ENCODE measurements around the gene COL6A1. TPM values are rescaled to one million over a fixed set of nuclear protein-coding genes. Genes with fewer than 3 reads are reported as not detected.
A peak's percentile ranks its signal among the peaks of the same experiment; 100 is the strongest.

The COL6A1 gene
- total and polyA plus RNA-seq, 3 experiments from 2014 or later = 1.6 to 13.1 (median 12.1) TPM

GRCh38 chr21:46037331-46038325 lies 56.1 kb downstream of the COL6A1 start:
- Mint-ChIP-seq H3K36me3 (no peaks in the 10 kb centered on the region), H3K27me3 (peaks cover 4 to 8% of the 10 kb centered on the region in 2 donors), H3K4me3 (no peak overlapping the region), H3K4me1 (no peaks in the 10 kb centered on the region), H3K27ac (no peak overlapping the region), H3K9me3 (no peaks in the 10 kb centered on the region)
- H3K9me3 ChIP-seq (ENCODE audit: low read length) = no peaks in the 10 kb centered on the region
- no peak overlapping the region for H3K27ac ChIP-seq (ENCODE audit: low read depth, low read length)
- H3K27me3 ChIP-seq (ENCODE audit: insufficient read depth, low read length, poor library complexity, severe bottlenecking) = no peaks in the 10 kb centered on the region
- ChIA-PET CTCF (no interaction called here), POLR2A (no interaction called here)
- no peaks in the 10 kb centered on the region for H3K36me3 ChIP-seq (ENCODE audit: insufficient read depth, low read length)
- H3K4me1 ChIP-seq (ENCODE audit: insufficient read depth, low read length) = no peaks in the 10 kb centered on the region
- no peak overlapping the region for H3K4me3 ChIP-seq (ENCODE audit: low read length)
- no peak for DNase-seq

- POLR2A ChIA-PET = no interaction called here
- no peaks in the 10 kb centered on the region for H3K9me3 ChIP-seq (ENCODE audit: low read length)
Observed at GRCh38 chr21:46038341-46038829, 56.8 kb downstream of the COL6A1 start.

GRCh38 chr21:46038871-46039397 lies 57.4 kb downstream of the COL6A1 start:
- no peaks in the 10 kb centered on the region for H3K9me3 ChIP-seq (ENCODE audit: low read length)
- H3K9me3 Mint-ChIP-seq = no peaks in the 10 kb centered on the region
- no peaks in the 10 kb centered on the region for H3K4me1 ChIP-seq (ENCODE audit: insufficient read depth, low read length)
- H3K27me3 Mint-ChIP-seq = peaks cover 4 to 8% of the 10 kb centered on the region in 2 donors
- H3K27me3 ChIP-seq (ENCODE audit: insufficient read depth, low read length, poor library complexity, severe bottlenecking) = no peaks in the 10 kb centered on the region
- no peaks in the 10 kb centered on the region for H3K4me1 Mint-ChIP-seq
- H3K27ac ChIP-seq (ENCODE audit: low read depth, low read length) = no peak overlapping the region
- no peak overlapping the region for H3K4me3 Mint-ChIP-seq
- POLR2A ChIA-PET = no interaction called here
- peak overlapping the region in 1 of 8 donors; percentile 65 for H3K27ac Mint-ChIP-seq
- no peaks in the 10 kb centered on the region for H3K36me3 Mint-ChIP-seq
- H3K4me3 ChIP-seq (ENCODE audit: low read length) = no peak overlapping the region
- DNase-seq = no peak
- no peaks in the 10 kb centered on the region for H3K36me3 ChIP-seq (ENCODE audit: insufficient read depth, low read length)
- CTCF ChIA-PET = no interaction called here

More at GRCh38 chr21:46038341-46038829, 56.8 kb downstream of the COL6A1 start:
- Mint-ChIP-seq H3K27me3 (peaks cover 4 to 8% of the 10 kb centered on the region in 2 donors), H3K27ac (peak overlapping the region in 1 of 8 donors; percentile 29), H3K36me3 (no peaks in the 10 kb centered on the region), H3K9me3 (no peaks in the 10 kb centered on the region), H3K4me3 (no peak overlapping the region), H3K4me1 (no peaks in the 10 kb centered on the region)
- Histone ChIP-seq H3K27me3 (ENCODE audit: insufficient read depth, low read length, poor library complexity, severe bottlenecking) (no peaks in the 10 kb centered on the region), H3K4me1 (ENCODE audit: insufficient read depth, low read length) (no peaks in the 10 kb centered on the region), H3K27ac (ENCODE audit: low read depth, low read length) (no peak overlapping the region), H3K4me3 (ENCODE audit: low read length) (no peak overlapping the region), H3K36me3 (ENCODE audit: insufficient read depth, low read length) (no peaks in the 10 kb centered on the region)
- CTCF ChIA-PET = no interaction called here
- DNase-seq = no peak

GRCh38 chr21:46039891-46040660 lies 58.5 kb downstream of the COL6A1 start:
- H3K27me3 Mint-ChIP-seq = peaks cover 4 to 8% of the 10 kb centered on the region in 2 donors
- Histone ChIP-seq H3K36me3 (ENCODE audit: insufficient read depth, low read length) (no peaks in the 10 kb centered on the region), H3K27me3 (ENCODE audit: insufficient read depth, low read length, poor library complexity, severe bottlenecking) (no peaks in the 10 kb centered on the region), H3K4me3 (ENCODE audit: low read length) (no peak overlapping the region), H3K27ac (ENCODE audit: low read depth, low read length) (no peak overlapping the region), H3K4me1 (ENCODE audit: insufficient read depth, low read length) (no peaks in the 10 kb centered on the region), H3K9me3 (ENCODE audit: low read length) (no peaks in the 10 kb centered on the region)
- DNase-seq = no peak
- no peak overlapping the region for H3K27ac Mint-ChIP-seq
- no peak overlapping the region for H3K4me3 Mint-ChIP-seq
- H3K36me3 Mint-ChIP-seq = no peaks in the 10 kb centered on the region
- POLR2A ChIA-PET = no interaction called here
- CTCF ChIA-PET = no interaction called here
- no peaks in the 10 kb centered on the region for H3K9me3 Mint-ChIP-seq
- no peaks in the 10 kb centered on the region for H3K4me1 Mint-ChIP-seq

GRCh38 chr21:46040707-46041106 lies 59.1 kb downstream of the COL6A1 start:
- peaks cover 4 to 8% of the 10 kb centered on the region in 2 donors for H3K27me3 Mint-ChIP-seq
- CTCF ChIA-PET = no interaction called here
- Histone ChIP-seq H3K27me3 (ENCODE audit: insufficient read depth, low read length, poor library complexity, severe bottlenecking) (no peaks in the 10 kb centered on the region), H3K4me1 (ENCODE audit: insufficient read depth, low read length) (no peaks in the 10 kb centered on the region), H3K27ac (ENCODE audit: low read depth, low read length) (no peak overlapping the region), H3K4me3 (ENCODE audit: low read length) (no peak overlapping the region), H3K9me3 (ENCODE audit: low read length) (no peaks in the 10 kb centered on the region), H3K36me3 (ENCODE audit: insufficient read depth, low read length) (no peaks in the 10 kb centered on the region)
- DNase-seq = no peak
- POLR2A ChIA-PET = no interaction called here
- H3K4me1 Mint-ChIP-seq = no peaks in the 10 kb centered on the region
- no peak overlapping the region for H3K4me3 Mint-ChIP-seq
- H3K9me3 Mint-ChIP-seq = no peaks in the 10 kb centered on the region
- H3K27ac Mint-ChIP-seq = no peak overlapping the region
- H3K36me3 Mint-ChIP-seq = no peaks in the 10 kb centered on the region

- Mint-ChIP-seq H3K4me3 (no peak overlapping the region), H3K4me1 (no peaks in the 10 kb centered on the region), H3K27ac (no peak overlapping the region), H3K36me3 (no peaks in the 10 kb centered on the region), H3K27me3 (peaks cover 4 to 8% of the 10 kb centered on the region in 2 donors), H3K9me3 (peaks cover 0 to 1% (median 0%) of the 10 kb centered on the region in 5 donors)
- Histone ChIP-seq H3K36me3 (ENCODE audit: insufficient read depth, low read length) (no peaks in the 10 kb centered on the region), H3K27me3 (ENCODE audit: insufficient read depth, low read length, poor library complexity, severe bottlenecking) (no peaks in the 10 kb centered on the region), H3K4me3 (ENCODE audit: low read length) (no peak overlapping the region), H3K9me3 (ENCODE audit: low read length) (no peaks in the 10 kb centered on the region), H3K27ac (ENCODE audit: low read depth, low read length) (no peak overlapping the region), H3K4me1 (ENCODE audit: insufficient read depth, low read length) (no peaks in the 10 kb centered on the region)
- ChIA-PET CTCF (no interaction called here), POLR2A (no interaction called here)
- DNase-seq = peak in 1 of 5 donors; percentile 41
Observed at GRCh38 chr21:46041183-46041582, 59.6 kb downstream of the COL6A1 start.

- no peak overlapping the region for H3K27ac ChIP-seq (ENCODE audit: low read depth, low read length)
- Mint-ChIP-seq H3K9me3 (peaks cover 0 to 6% (median 0%) of the 10 kb centered on the region in 5 donors), H3K27me3 (peaks cover 4 to 8% of the 10 kb centered on the region in 2 donors), H3K4me1 (no peaks in the 10 kb centered on the region), H3K27ac (no peak overlapping the region), H3K4me3 (no peak overlapping the region), H3K36me3 (no peaks in the 10 kb centered on the region)
- H3K4me3 ChIP-seq (ENCODE audit: low read length) = no peak overlapping the region
- no peaks in the 10 kb centered on the region for H3K36me3 ChIP-seq (ENCODE audit: insufficient read depth, low read length)
- H3K9me3 ChIP-seq (ENCODE audit: low read length) = no peaks in the 10 kb centered on the region
- no peak for DNase-seq
- H3K4me1 ChIP-seq (ENCODE audit: insufficient read depth, low read length) = no peaks in the 10 kb centered on the region
- ChIA-PET CTCF (no interaction called here), POLR2A (no interaction called here)
- H3K27me3 ChIP-seq (ENCODE audit: insufficient read depth, low read length, poor library complexity, severe bottlenecking) = no peaks in the 10 kb centered on the region
Observed at GRCh38 chr21:46045154-46045553, 63.6 kb downstream of the COL6A1 start.

- ChIA-PET CTCF (no interaction called here), POLR2A (no interaction called here)
- Mint-ChIP-seq H3K27ac (no peak overlapping the region), H3K4me3 (no peak overlapping the region), H3K36me3 (no peaks in the 10 kb centered on the region), H3K9me3 (peaks cover 0 to 6% (median 2%) of the 10 kb centered on the region in 5 donors), H3K27me3 (peaks cover 4% of the 10 kb centered on the region in 2 donors), H3K4me1 (no peaks in the 10 kb centered on the region)
- Histone ChIP-seq H3K27ac (ENCODE audit: low read depth, low read length) (no peak overlapping the region), H3K4me3 (ENCODE audit: low read length) (no peak overlapping the region), H3K4me1 (ENCODE audit: insufficient read depth, low read length) (no peaks in the 10 kb centered on the region), H3K27me3 (ENCODE audit: insufficient read depth, low read length, poor library complexity, severe bottlenecking) (no peaks in the 10 kb centered on the region), H3K36me3 (ENCODE audit: insufficient read depth, low read length) (no peaks in the 10 kb centered on the region), H3K9me3 (ENCODE audit: low read length) (no peaks in the 10 kb centered on the region)
- no peak for DNase-seq
Observed at GRCh38 chr21:46046471-46046870, 64.9 kb downstream of the COL6A1 start.

Measured in CD8-positive, alpha-beta memory T cell (primary cell).